Glutamatergic neuron (in vitro differentiated cells): ENCODE results near the gene MSX1. TPM values are rescaled to one million over a fixed set of nuclear protein-coding genes. Genes with fewer than 3 reads are reported as not detected.
A peak's percentile ranks its signal among the peaks of the same experiment; 100 is the strongest.

Experiments used
- DNase-seq: peaks from one replicate; pipeline ENCODE4 v3.0.0; 2022
- H3K27ac Mint-ChIP-seq: one replicate; pipeline ENCODE4 v1.8.0; 2020; ENCODE audit warnings: mild to moderate bottlenecking, mixed read lengths, inconsistent platforms; ENCODE audit not compliant: unreplicated experiment
- H3K27me3 Mint-ChIP-seq: one replicate; pipeline ENCODE4 v1.8.0; 2020; ENCODE audit warnings: mild to moderate bottlenecking, moderate library complexity, mixed read lengths, inconsistent platforms; ENCODE audit not compliant: unreplicated experiment
- H3K36me3 Mint-ChIP-seq: one replicate; pipeline ENCODE4 v1.8.0; 2020; ENCODE audit warnings: mild to moderate bottlenecking, mixed read lengths, inconsistent platforms; ENCODE audit not compliant: unreplicated experiment
- H3K4me1 Mint-ChIP-seq: one replicate; pipeline ENCODE4 v1.8.0; 2020; ENCODE audit warnings: mild to moderate bottlenecking, low read depth, mixed read lengths, inconsistent platforms; ENCODE audit not compliant: unreplicated experiment
- H3K4me3 Mint-ChIP-seq: one replicate; pipeline ENCODE4 v1.8.0; 2020; ENCODE audit warnings: mild to moderate bottlenecking, mixed read lengths, inconsistent platforms; ENCODE audit not compliant: unreplicated experiment
- H3K9me3 Mint-ChIP-seq: one replicate; pipeline ENCODE4 v1.8.0; 2020; ENCODE audit warnings: mild to moderate bottlenecking, moderate library complexity, mixed read lengths, inconsistent platforms; ENCODE audit not compliant: unreplicated experiment
- total RNA-seq: library from RNA; stranded (reverse); fragmentation: NEBNext Ultra II Directional; extraction: Animal tissue kit (Norgen Biotek cat#: 25700); gene quantifications from one replicate; pipeline ENCODE4 v1.2.1, GENCODE V29; 2021; ENCODE audit not compliant: unreplicated experiment
- TF ChIP-seq, protein P1 (sequence below): fragments of 200-600 bp; sonication (generic); IDR thresholded peaks from one replicate; pipeline ENCODE4 v1.5.0; 2021; ENCODE audit not compliant: partially characterized antibody, unreplicated experiment

Gene MSX1
- total RNA-seq, 1 donor from 2014 or later: 0.22 TPM

DNA sequence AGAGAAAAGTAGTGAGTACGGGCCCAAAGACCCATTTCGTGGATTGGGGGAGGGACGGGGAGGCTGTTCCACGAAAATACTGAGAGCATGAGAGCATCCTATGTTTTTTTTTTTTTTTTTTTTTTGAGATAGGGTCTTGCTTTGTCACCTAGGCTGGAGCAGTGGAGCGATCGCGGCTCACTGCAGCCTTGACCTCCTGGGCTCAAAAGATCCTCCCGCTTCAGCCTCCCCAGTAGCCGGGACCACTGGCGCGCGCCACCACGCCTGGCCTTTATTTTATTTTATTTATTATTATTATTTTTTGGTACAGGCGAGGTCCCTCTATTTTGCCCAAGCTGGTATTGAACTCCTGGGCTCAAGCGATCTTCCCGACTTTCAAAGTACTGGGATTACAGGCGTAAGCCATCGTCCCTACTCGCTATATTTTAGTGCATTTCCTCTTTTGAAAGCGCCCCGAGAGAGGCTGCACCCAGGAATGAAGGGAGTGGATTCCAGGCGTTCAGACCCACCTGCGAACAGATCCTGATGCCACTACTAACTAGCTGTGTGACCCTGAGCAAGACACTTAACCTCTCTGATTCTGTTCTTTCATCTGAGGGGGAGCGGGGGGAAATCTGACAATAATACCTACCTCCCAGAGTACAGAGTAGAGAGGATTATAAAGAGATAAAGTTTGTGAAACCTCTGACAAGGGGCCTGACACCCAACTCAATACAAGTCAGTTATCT lies 5.4 kb upstream of the MSX1 start:
- Mint-ChIP-seq H3K27me3 (peaks cover 45% of the 10 kb centered on the region), H3K4me3 (peak overlapping the region; percentile 57), H3K27ac (no peak overlapping the region), H3K9me3 (peaks cover 8% of the 10 kb centered on the region), H3K36me3 (no peaks in the 10 kb centered on the region), H3K4me1 (peaks cover 21% of the 10 kb centered on the region)
- TF ChIP-seq, protein P1, sequence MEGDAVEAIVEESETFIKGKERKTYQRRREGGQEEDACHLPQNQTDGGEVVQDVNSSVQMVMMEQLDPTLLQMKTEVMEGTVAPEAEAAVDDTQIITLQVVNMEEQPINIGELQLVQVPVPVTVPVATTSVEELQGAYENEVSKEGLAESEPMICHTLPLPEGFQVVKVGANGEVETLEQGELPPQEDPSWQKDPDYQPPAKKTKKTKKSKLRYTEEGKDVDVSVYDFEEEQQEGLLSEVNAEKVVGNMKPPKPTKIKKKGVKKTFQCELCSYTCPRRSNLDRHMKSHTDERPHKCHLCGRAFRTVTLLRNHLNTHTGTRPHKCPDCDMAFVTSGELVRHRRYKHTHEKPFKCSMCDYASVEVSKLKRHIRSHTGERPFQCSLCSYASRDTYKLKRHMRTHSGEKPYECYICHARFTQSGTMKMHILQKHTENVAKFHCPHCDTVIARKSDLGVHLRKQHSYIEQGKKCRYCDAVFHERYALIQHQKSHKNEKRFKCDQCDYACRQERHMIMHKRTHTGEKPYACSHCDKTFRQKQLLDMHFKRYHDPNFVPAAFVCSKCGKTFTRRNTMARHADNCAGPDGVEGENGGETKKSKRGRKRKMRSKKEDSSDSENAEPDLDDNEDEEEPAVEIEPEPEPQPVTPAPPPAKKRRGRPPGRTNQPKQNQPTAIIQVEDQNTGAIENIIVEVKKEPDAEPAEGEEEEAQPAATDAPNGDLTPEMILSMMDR: no peak
- peak; percentile 4 for DNase-seq

DNA sequence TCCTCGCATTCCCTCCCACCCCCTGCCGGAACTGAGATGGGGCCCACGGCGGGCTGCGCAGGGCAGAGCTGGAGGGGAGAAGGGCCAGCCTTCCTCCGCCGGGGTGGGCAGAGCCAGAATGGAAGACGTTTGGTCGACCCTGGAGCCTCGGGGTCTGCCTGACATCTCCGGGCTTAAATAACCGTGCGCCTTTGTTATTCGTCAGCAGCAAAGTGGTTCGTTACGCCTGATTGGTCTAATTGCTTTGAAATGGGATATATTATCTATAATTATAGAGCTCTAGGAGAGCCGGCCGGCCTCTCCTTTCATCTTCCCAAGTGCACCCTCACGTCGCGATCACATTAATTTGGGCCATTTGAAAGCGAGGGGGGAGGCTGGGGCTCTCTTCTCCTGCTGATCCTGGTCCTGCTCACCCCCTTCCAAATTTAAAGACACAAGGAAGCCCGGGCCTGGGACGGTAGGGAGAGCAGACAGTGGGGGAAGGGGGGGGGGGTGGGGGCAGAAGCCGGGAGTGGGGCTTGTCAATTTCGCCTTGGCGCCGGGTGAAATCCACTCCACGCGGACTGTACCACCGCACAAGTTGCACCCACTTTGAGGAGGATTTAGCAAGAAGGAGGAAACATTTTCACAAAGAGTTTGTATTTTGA lies 4.7 kb upstream of the MSX1 start:
- H3K27me3 Mint-ChIP-seq: peaks cover 45% of the 10 kb centered on the region

DNA sequence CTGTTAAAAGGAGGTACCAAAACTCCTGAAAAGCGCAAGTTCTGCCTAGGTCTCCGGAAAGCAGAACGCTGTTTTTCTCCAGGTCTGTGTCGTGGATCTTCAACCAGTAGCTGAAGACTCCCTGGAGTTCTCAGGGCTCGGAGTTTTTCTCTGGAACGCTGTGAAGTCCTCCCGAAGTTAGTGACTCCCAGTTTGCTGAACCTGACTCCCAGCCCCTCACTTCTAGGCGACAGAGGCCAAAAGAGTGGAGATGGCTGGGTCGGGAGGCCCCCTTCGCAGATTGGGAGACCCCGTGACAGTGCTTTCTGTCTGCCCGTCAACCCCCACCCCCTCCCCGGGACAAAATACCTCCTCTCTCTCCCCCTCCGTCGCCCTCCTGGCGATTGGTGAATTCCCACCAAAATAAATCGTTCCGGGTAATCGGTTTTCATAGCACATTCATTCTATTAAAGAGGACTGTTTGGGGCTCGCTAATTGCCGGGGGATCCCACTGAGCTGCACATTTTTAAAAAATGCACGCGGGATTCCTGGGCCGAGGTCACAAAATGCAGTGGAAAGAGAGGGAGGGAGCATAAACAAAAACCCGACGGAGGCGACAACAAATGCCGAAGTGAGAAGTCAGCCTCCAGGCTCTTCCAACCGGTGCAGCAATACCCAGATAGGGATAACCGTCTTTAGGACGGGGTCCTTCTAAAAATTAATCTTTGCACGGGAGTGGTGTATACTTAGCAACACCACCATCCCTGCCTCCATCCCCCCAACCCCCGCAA lies 4.0 kb upstream of the MSX1 start:
- H3K4me1 Mint-ChIP-seq: peaks cover 21% of the 10 kb centered on the region

More for the DNA sequence above, 4.7 kb upstream of the MSX1 start:
- Mint-ChIP-seq H3K4me1 (peaks cover 21% of the 10 kb centered on the region), H3K9me3 (peaks cover 8% of the 10 kb centered on the region), H3K36me3 (no peaks in the 10 kb centered on the region), H3K27ac (no peak overlapping the region), H3K4me3 (no peak overlapping the region)
- peak; percentile 52 for DNase-seq
- TF ChIP-seq, protein P1: no peak

DNA sequence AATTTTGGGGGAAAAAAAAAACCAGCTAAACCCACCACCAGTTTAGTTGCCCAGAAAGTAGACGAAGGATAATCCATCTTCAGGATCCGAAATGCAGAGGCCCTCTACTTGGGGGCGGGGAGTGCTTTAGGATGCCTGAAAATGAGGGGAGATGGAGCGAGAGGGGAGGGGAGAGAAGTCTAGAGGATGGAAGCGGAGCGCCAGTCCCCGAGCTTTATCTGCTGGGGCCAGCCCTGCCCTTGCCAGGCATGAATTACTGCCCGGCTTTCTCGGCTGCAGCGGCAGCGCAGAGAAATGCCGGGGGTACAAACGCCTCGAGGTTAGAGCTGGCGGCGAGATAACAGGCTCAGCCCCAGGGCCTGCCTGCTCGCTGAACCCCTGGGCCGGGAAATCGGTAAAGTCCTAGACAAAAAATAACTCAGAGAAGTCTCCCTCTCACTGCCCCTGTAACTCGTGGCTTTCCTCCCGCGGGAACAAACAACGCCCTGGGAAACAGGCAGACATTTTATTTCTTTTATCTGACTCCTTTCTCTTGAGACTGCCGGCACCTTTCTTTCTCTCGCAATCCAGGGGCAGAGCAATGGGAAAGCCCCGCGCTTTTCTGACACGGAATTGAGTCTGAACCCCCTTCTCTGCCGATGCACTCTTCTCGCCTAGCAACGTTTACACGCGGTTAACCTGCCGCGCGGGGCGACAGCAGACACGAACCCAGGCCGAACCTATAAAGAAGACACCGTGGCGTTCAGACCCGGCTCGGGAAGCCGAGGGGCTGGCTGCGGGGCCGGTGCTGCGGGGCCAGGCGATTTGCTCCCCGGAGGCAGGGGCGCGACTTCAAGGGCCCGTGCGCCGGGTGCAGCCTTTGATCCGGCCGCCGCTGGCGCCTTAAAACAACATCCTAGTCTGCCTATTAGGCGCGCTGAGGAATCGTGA lies 3.1 kb upstream of the MSX1 start:
- TF ChIP-seq, protein P1: no peak
- H3K27ac Mint-ChIP-seq: no peak overlapping the region
- H3K36me3 Mint-ChIP-seq: no peaks in the 10 kb centered on the region
- peaks cover 49% of the 10 kb centered on the region for H3K27me3 Mint-ChIP-seq
- peak overlapping the region; percentile 78 for H3K4me3 Mint-ChIP-seq
- H3K4me1 Mint-ChIP-seq: peaks cover 25% of the 10 kb centered on the region
- DNase-seq: peak; percentile 40
- H3K9me3 Mint-ChIP-seq: peaks cover 9% of the 10 kb centered on the region

More for the DNA sequence above, 4.0 kb upstream of the MSX1 start:
- no peaks in the 10 kb centered on the region for H3K36me3 Mint-ChIP-seq
- H3K27me3 Mint-ChIP-seq: peaks cover 46% of the 10 kb centered on the region
- TF ChIP-seq, protein P1: no peak
- no peak overlapping the region for H3K27ac Mint-ChIP-seq
- peak overlapping the region; percentile 52 for H3K4me3 Mint-ChIP-seq
- DNase-seq: peak; percentile 17
- peaks cover 8% of the 10 kb centered on the region for H3K9me3 Mint-ChIP-seq
